Measurements from ENCODE around the gene NOP10. TPM values are rescaled to one million over a fixed set of nuclear protein-coding genes. Genes with fewer than 3 reads are reported as not detected.

Gene NOP10
- total and polyA plus RNA-seq, 2 of the 8 experiments (the other 6 are each of a cell fraction or from before 2014, with no cell fraction given) = 285 to 981 TPM

DNA sequence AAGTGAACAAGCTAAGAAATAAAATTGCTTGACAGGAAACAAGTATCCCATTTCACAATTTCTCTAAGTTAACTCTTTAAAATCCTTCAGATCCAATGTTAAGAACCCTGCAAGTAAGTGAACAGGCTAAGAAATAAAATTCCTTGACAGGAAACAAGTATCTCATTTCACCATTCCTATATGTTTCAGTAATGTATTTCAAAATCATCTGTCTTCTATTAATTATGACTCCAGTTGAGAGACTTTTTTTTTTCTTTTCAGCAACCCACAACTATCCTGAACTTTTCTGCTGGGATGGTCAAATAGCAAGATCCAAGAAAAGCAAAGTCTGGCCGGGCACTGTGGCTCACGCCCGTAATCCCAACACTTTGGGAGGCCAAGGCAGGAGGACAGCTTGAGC lies 3.0 kb downstream of the NOP10 start:
- H3K4ac ChIP-seq (replicated peaks; ENCODE audit: insufficient read length, low read depth, low read length) = no peak overlapping the region
- POLR2A ChIA-PET (ENCODE audit: partially characterized antibody) = interaction anchor here (1.1 to 4.7 kb wide), 3 partner anchors 20 to 27 kb away, joined by 3 to 35 read pairs (median 4); partner anchors contain the start of gene LPCAT4
- TF ChIP-seq TAF1 (IDR thresholded peaks at IDR 0.05; ENCODE audit: low read depth, low read length) = no peak
- no peak for TF ChIP-seq TCF12 (IDR thresholded peaks at IDR 0.05; ENCODE audit: low read depth, low read length)
- no peak for TF ChIP-seq SIX5 (IDR thresholded peaks at IDR 0.05; ENCODE audit: low read depth, low read length)
- TF ChIP-seq KDM4A (IDR thresholded peaks at IDR 0.05; ENCODE audit: low read depth, low read length, severe bottlenecking) = no peak
- no peak for TF ChIP-seq SP4 (IDR thresholded peaks at IDR 0.05; ENCODE audit: low read length)
- TF ChIP-seq BRCA1 (IDR thresholded peaks at IDR 0.05; ENCODE audit: low read depth, low read length) = no peak
- TF ChIP-seq ASH2L (IDR thresholded peaks at IDR 0.05; ENCODE audit: low read length) = no peak
- no peak for TF ChIP-seq SAP30 (IDR thresholded peaks at IDR 0.05; ENCODE audit: insufficient read depth, insufficient replicate concordance, low read length)
- TF ChIP-seq EGR1 (IDR thresholded peaks at IDR 0.05; ENCODE audit: borderline replicate concordance, low read depth, low read length) = no peak
- TF ChIP-seq YY1 (IDR thresholded peaks at IDR 0.05; ENCODE audit: low read depth, low read length) = no peak
- no peak for TF ChIP-seq CBX8 (IDR thresholded peaks at IDR 0.05; ENCODE audit: borderline replicate concordance, low read depth, low read length)
- TF ChIP-seq BCL11A (IDR thresholded peaks at IDR 0.05; ENCODE audit: low read depth in 2 of 2, low read length in 2 of 2) = no peak
- TF ChIP-seq MAX (IDR thresholded peaks at IDR 0.05) = no peak
- TF ChIP-seq CTBP2 (IDR thresholded peaks at IDR 0.05; ENCODE audit: borderline replicate concordance, insufficient read depth, insufficient read length, low read length) = no peak
- no peak for TF ChIP-seq CHD2 (IDR thresholded peaks at IDR 0.05; ENCODE audit: low read length)
- TF ChIP-seq BACH1 (IDR thresholded peaks at IDR 0.05; ENCODE audit: low read length) = no peak
- peaks cover 0 to 20% of the 10 kb centered on the region in 2 experiments; a peak in 3 of 4 replicates for H3K79me2 ChIP-seq (ENCODE audit: control insufficient read depth in 1 of 2, insufficient read depth in 2 of 2, low read length in 2 of 2)
- H2AFZ ChIP-seq (ENCODE audit: low read length) = no peak overlapping the region
- H3K18ac ChIP-seq (ENCODE audit: extremely low read depth, low read length) = no peak overlapping the region
- peaks cover 2 to 13% (median 6%) of the 10 kb centered on the region in 4 experiments; a peak in 5 of 8 replicates for H3K36me3 ChIP-seq (ENCODE audit: control insufficient read depth in 2 of 4, insufficient read depth in 4 of 4, low read length in 3 of 4)
- no peak overlapping the region for H2BK20ac ChIP-seq (ENCODE audit: low read length)
- peaks cover 4% of the 10 kb centered on the region; the same call in 1 of the 2 replicates for H3K79me1 ChIP-seq (ENCODE audit: low read depth, low read length)
- no peak overlapping the region for H2BK12ac ChIP-seq (ENCODE audit: low read depth, low read length)
- DNase-seq (ENCODE audit: low read depth in 1 of 2, low spot score in 2 of 2) (no peak), FAIRE-seq (no peak)
- H3K4me1 ChIP-seq (replicated peaks in 1 of 4; ENCODE audit: control insufficient read depth in 3 of 4, insufficient read depth in 4 of 4, low read length in 3 of 4) = peaks cover 0 to 4% (median 2%) of the 10 kb centered on the region in 4 experiments; a peak in 4 of 7 replicates
- CTCF ChIA-PET (ENCODE audit: partially characterized antibody) = no interaction called here
- H3K23ac ChIP-seq (ENCODE audit: insufficient read length) = no peak overlapping the region
- no peak overlapping the region for H4K91ac ChIP-seq (replicated peaks; ENCODE audit: insufficient read length, low read length)
- no peak overlapping the region for H2BK120ac ChIP-seq (replicated peaks; ENCODE audit: low read depth, low read length)
- H2BK15ac ChIP-seq (ENCODE audit: low read length) = no peak overlapping the region
- no peaks in the 10 kb centered on the region for H3K27me3 ChIP-seq (replicated peaks in 1 of 4; ENCODE audit: control insufficient read depth in 3 of 4, extremely low read depth in 1 of 4, insufficient read depth in 3 of 4, low read length in 3 of 4)
- no peaks in the 10 kb centered on the region for H4K20me1 ChIP-seq (replicated peaks in 1 of 2; ENCODE audit: control insufficient read depth in 1 of 2, insufficient read depth in 2 of 2, low read length in 2 of 2)
- no peak overlapping the region for H3K56ac ChIP-seq (replicated peaks; ENCODE audit: insufficient read length, low read depth, low read length)
- peaks cover 8% of the 10 kb centered on the region; the same call in 1 of the 2 replicates for H3K23me2 ChIP-seq (ENCODE audit: low read depth, low read length)
- H3K9ac ChIP-seq (replicated peaks in 1 of 4; ENCODE audit: extremely low read depth in 1 of 4, low read depth in 3 of 4, low read length in 3 of 4) = no peak overlapping the region
- H3K14ac ChIP-seq (ENCODE audit: insufficient read length) = no peak overlapping the region
- no peak overlapping the region for H2AK5ac ChIP-seq (ENCODE audit: low read depth, low read length)
- no peak overlapping the region for H2BK5ac ChIP-seq (ENCODE audit: low read depth, low read length)
- no peak overlapping the region for H3K4me2 ChIP-seq (ENCODE audit: insufficient read depth in 1 of 2, low read depth in 2 of 2, low read length in 2 of 2)
- 94% methylated on average over 3 of the region's 3 CpGs; no CpG with 5 or more reads in 1 of the 2 experiments for WGBS, 2 experiments (ENCODE audit: extremely low coverage in 1 of 2, insufficient coverage in 1 of 2, insufficient read length in 1 of 2, insufficient replicate concordance in 2 of 2, low coverage in 1 of 2, low lambda C conversion rate in 2 of 2, missing lambda C conversion rate in 1 of 2)
- no peak overlapping the region for H3K27ac ChIP-seq (ENCODE audit: low read depth, low read length)
- H3K4me3 ChIP-seq (ENCODE audit: extremely low read depth in 1 of 4, insufficient read depth in 2 of 4, low read depth in 3 of 4, low read length in 4 of 4) = no peak overlapping the region
- H4K8ac ChIP-seq (ENCODE audit: extremely low read depth, insufficient read depth, low read length) = no peak overlapping the region
- H4K5ac ChIP-seq (ENCODE audit: insufficient read length, low read depth, low read length) = no peak overlapping the region
- H3K9me3 ChIP-seq (ENCODE audit: insufficient read depth in 2 of 2, low read depth in 1 of 2, low read length in 1 of 2) = no peaks in the 10 kb centered on the region

Data from H1 (cell line).